NOMO-1 treated with dmso at 0.1 percent for 144 hours (cell line): ENCODE data around the gene STXBP4.

ENCODE experiments used
- DNase-seq: peaks from one replicate; lab custom pipeline; 2025; ENCODE audit not compliant: unreplicated experiment; lab: John Stamatoyannopoulos, UW

STXBP4 gene

GRCh38 chr17:55114283-55114682, 145.7 kb downstream of the STXBP4 start:
- DNase-seq: no peak

- DNase-seq: no peak
These were observed 147.9 kb downstream of the STXBP4 start for GRCh38 chr17:55116440-55116914.

- DNase-seq: no peak
These were observed 148.6 kb downstream of the STXBP4 start for GRCh38 chr17:55117164-55117563.

GRCh38 chr17:55120651-55121050, 152.1 kb downstream of the STXBP4 start:
- DNase-seq: no peak

- no peak for DNase-seq
These were observed 152.7 kb downstream of the STXBP4 start for GRCh38 chr17:55121268-55121667.

- DNase-seq: no peak
These were observed 153.5 kb downstream of the STXBP4 start for GRCh38 chr17:55122114-55122513.

GRCh38 chr17:55124730-55125360, 156.3 kb downstream of the STXBP4 start:
- no peak for DNase-seq

- no peak for DNase-seq
These were observed 165.0 kb downstream of the STXBP4 start for GRCh38 chr17:55133583-55133982.

- DNase-seq: no peak
These were observed 166.1 kb downstream of the STXBP4 start for GRCh38 chr17:55134486-55135157.

GRCh38 chr17:55140809-55141208, 172.2 kb downstream of the STXBP4 start:
- no peak for DNase-seq

- no peak for DNase-seq
These were observed 176.0 kb downstream of the STXBP4 start for GRCh38 chr17:55144518-55144917.

- no peak for DNase-seq
These were observed 180.9 kb downstream of the STXBP4 start for GRCh38 chr17:55149485-55149884.

GRCh38 chr17:55152236-55152635, 183.7 kb downstream of the STXBP4 start:
- DNase-seq: no peak

- no peak for DNase-seq
These were observed 185.5 kb downstream of the STXBP4 start for GRCh38 chr17:55154101-55154500.

GRCh38 chr17:55155856-55156560, 187.4 kb downstream of the STXBP4 start:
- no peak for DNase-seq

- no peak for DNase-seq
These were observed 188.6 kb downstream of the STXBP4 start for GRCh38 chr17:55157165-55157564.

GRCh38 chr17:55158439-55158838, 189.9 kb downstream of the STXBP4 start:
- DNase-seq: no peak

- DNase-seq: no peak
These were observed 190.7 kb downstream of the STXBP4 start for GRCh38 chr17:55159251-55159650.

- DNase-seq: no peak
These were observed 191.9 kb downstream of the STXBP4 start for GRCh38 chr17:55160501-55160900.

GRCh38 chr17:55161935-55162555, 193.5 kb downstream of the STXBP4 start:
- DNase-seq: no peak

- DNase-seq: no peak
These were observed 194.0 kb downstream of the STXBP4 start for GRCh38 chr17:55162556-55162946.

- DNase-seq: no peak
These were observed 194.8 kb downstream of the STXBP4 start for GRCh38 chr17:55163408-55163807.
